H9 (cell line): ENCODE results near the gene PYGO2. TPM values are rescaled to one million over a fixed set of nuclear protein-coding genes. Genes with fewer than 3 reads are reported as not detected.

Experiments used
- DNase-seq: peaks from one replicate; pipeline ENCODE4 v3.0.0-alpha.2; 2017
- H2AFZ ChIP-seq: one replicate; pipeline ENCODE4 v1.6.1; 2013; ENCODE audit warnings: mild to moderate bottlenecking, low read length, control low read depth, moderate library complexity
- H2AK5ac ChIP-seq: 2 replicates; pipeline ENCODE4 v1.6.1; 2013; ENCODE audit warnings: low read length, control low read depth, mixed read lengths; ENCODE audit not compliant: insufficient read length
- H2BK120ac ChIP-seq: one replicate; pipeline ENCODE4 v1.6.1; 2013; ENCODE audit warnings: low read depth, mild to moderate bottlenecking, low read length, control low read depth, inconsistent platforms; ENCODE audit not compliant: poor library complexity, severe bottlenecking
- H2BK12ac ChIP-seq: 2 replicates; pipeline ENCODE4 v1.6.1; 2013; ENCODE audit warnings: low read length, control low read depth, mixed read lengths, low read depth; ENCODE audit not compliant: insufficient read length
- H2BK15ac ChIP-seq: 2 replicates; pipeline ENCODE4 v1.6.1; 2013; ENCODE audit warnings: low read depth, low read length, control low read depth
- H2BK20ac ChIP-seq: one replicate; pipeline ENCODE4 v1.6.1; 2013; ENCODE audit warnings: low read depth, mild to moderate bottlenecking, low read length, control low read depth, inconsistent platforms; ENCODE audit not compliant: poor library complexity, severe bottlenecking
- H2BK5ac ChIP-seq: 2 replicates; pipeline ENCODE4 v1.6.1; 2013; ENCODE audit warnings: low read length, control low read depth, mixed read lengths; ENCODE audit not compliant: insufficient read length
- H3K14ac ChIP-seq: 2 replicates; pipeline ENCODE4 v1.6.1; 2013; ENCODE audit warnings: low read length, control low read depth; ENCODE audit not compliant: insufficient read depth
- H3K18ac ChIP-seq: 2 replicates; pipeline ENCODE4 v1.6.1; 2013; ENCODE audit warnings: low read depth, mild to moderate bottlenecking, mixed read lengths, low read length, control low read depth; ENCODE audit not compliant: insufficient read length
- H3K23ac ChIP-seq: 2 replicates; pipeline ENCODE4 v1.6.1; 2013; ENCODE audit warnings: low read length, control low read depth, mixed read lengths, low read depth; ENCODE audit not compliant: insufficient read length
- H3K23me2 ChIP-seq: 2 replicates; pipeline ENCODE4 v1.6.1; 2013; ENCODE audit warnings: low read depth, mild to moderate bottlenecking, mixed read lengths, low read length, control low read depth; ENCODE audit not compliant: insufficient read length, poor library complexity, severe bottlenecking
- H3K27ac ChIP-seq: 2 replicates; pipeline ENCODE4 v1.5.1; 2013; ENCODE audit warnings: low read length, control low read depth, mixed read lengths, low read depth; ENCODE audit not compliant: insufficient read length
- H3K27me3 ChIP-seq: 2 replicates; pipeline ENCODE4 v1.6.1; 2013; ENCODE audit warnings: low read length, control low read depth, inconsistent platforms; ENCODE audit not compliant: insufficient read depth
- H3K4ac ChIP-seq: 2 replicates; pipeline ENCODE4 v1.6.1; 2013; ENCODE audit warnings: low read depth, mild to moderate bottlenecking, control low read depth, inconsistent platforms, low read length, moderate library complexity
- H3K4me1 ChIP-seq: 2 replicates; pipeline ENCODE4 v1.6.1; 2013; ENCODE audit warnings: low read length, control low read depth, inconsistent platforms; ENCODE audit not compliant: insufficient read depth
- H3K4me2 ChIP-seq: 2 replicates; pipeline ENCODE4 v1.6.1; 2013; ENCODE audit warnings: low read length, control low read depth, mixed read lengths; ENCODE audit not compliant: insufficient read length, insufficient read depth
- H3K56ac ChIP-seq: 2 replicates; pipeline ENCODE4 v1.6.1; 2013; ENCODE audit warnings: low read depth, mild to moderate bottlenecking, mixed read lengths, low read length, control low read depth; ENCODE audit not compliant: insufficient read length
- H3K79me1 ChIP-seq: 2 replicates; pipeline ENCODE4 v1.6.1; 2013; ENCODE audit warnings: low read depth, mild to moderate bottlenecking, moderate library complexity, low read length, control low read depth, inconsistent platforms; ENCODE audit not compliant: insufficient read depth, poor library complexity, severe bottlenecking
- H3K79me2 ChIP-seq: 2 replicates; pipeline ENCODE4 v1.6.1; 2013; ENCODE audit warnings: low read length, control low read depth, inconsistent platforms; ENCODE audit not compliant: insufficient read depth
- H3K9ac ChIP-seq: 2 replicates; pipeline ENCODE4 v1.6.1; 2013; ENCODE audit warnings: low read length, control low read depth, mixed read lengths; ENCODE audit not compliant: insufficient read length; ENCODE audit errors: extremely low read depth
- H3K9me3 ChIP-seq: one replicate; pipeline ENCODE4 v1.6.1; 2013; ENCODE audit warnings: low read depth, low read length, inconsistent platforms; ENCODE audit not compliant: control insufficient read depth
- H3T11ph ChIP-seq: one replicate; pipeline ENCODE4 v1.6.1; 2013; ENCODE audit warnings: mild to moderate bottlenecking, low read length, control low read depth, inconsistent platforms
- H4K20me1 ChIP-seq: one replicate; pipeline ENCODE4 v1.6.1; 2013; ENCODE audit not compliant: control insufficient read depth, insufficient read length, insufficient read depth
- H4K5ac ChIP-seq: 2 replicates; pipeline ENCODE4 v1.6.1; 2013; ENCODE audit warnings: low read depth, mild to moderate bottlenecking, mixed read lengths, low read length, control low read depth; ENCODE audit not compliant: insufficient read length
- H4K8ac ChIP-seq: replicated peaks from 2 replicates; pipeline ENCODE4 v1.6.1; 2013; ENCODE audit warnings: low read length, control low read depth, mixed read lengths, low read depth; ENCODE audit not compliant: insufficient read length
- H4K91ac ChIP-seq: 2 replicates; pipeline ENCODE4 v1.6.1; 2013; ENCODE audit warnings: low read depth, mild to moderate bottlenecking, moderate library complexity, mixed read lengths, low read length, control low read depth; ENCODE audit not compliant: insufficient read length
- H3K27ac Mint-ChIP-seq, 3 experiments: 2 replicates in 2 of 3; 3 replicates in 1 of 3; pipeline ENCODE4 v1.8.0; 2020 to 2021; ENCODE audit warnings: mixed read lengths in 3 of 3, mild to moderate bottlenecking in 1 of 3, moderate library complexity in 1 of 3
- H3K27me3 Mint-ChIP-seq: 2 replicates; pipeline ENCODE4 v1.8.0; 2021; ENCODE audit warnings: low read depth, mild to moderate bottlenecking, moderate library complexity, mixed read lengths
- H3K36me3 Mint-ChIP-seq, 3 experiments: 2 replicates in 2 of 3; 3 replicates in 1 of 3; pipeline ENCODE4 v1.8.0; 2020 to 2021; ENCODE audit warnings: low read depth in 3 of 3, mixed read lengths in 3 of 3; ENCODE audit not compliant: insufficient read depth in 1 of 3
- H3K4me1 Mint-ChIP-seq, 2 experiments: 2 replicates each; pipeline ENCODE4 v1.8.0; 2020; ENCODE audit warnings: mixed read lengths in 2 of 2
- H3K4me3 Mint-ChIP-seq, 2 experiments: 2 replicates in 1 of 2; 3 replicates in 1 of 2; pipeline ENCODE4 v1.8.0; 2020 to 2021; ENCODE audit warnings: mild to moderate bottlenecking in 2 of 2, mixed read lengths in 2 of 2, moderate library complexity in 1 of 2
- H3K9me3 Mint-ChIP-seq, 2 experiments: 2 replicates in 1 of 2; 3 replicates in 1 of 2; pipeline ENCODE4 v1.8.0; 2020; ENCODE audit warnings: mild to moderate bottlenecking in 2 of 2, mixed read lengths in 2 of 2, moderate library complexity in 1 of 2
- CTCF ChIP-seq: fragments of 200-600 bp; sonication (generic); conservative IDR thresholded peaks from 3 replicates; pipeline ENCODE4 v1.8.0; 2021; ENCODE audit warnings: antibody characterized with exemption, mild to moderate bottlenecking
- WGBS: extraction: QIAGEN DNeasy Blood & Tissue Kit; methylation state at CpG from one replicate; pipeline ENCODE4 v1.1.7; 2013; ENCODE audit warnings: missing lambda C conversion rate, low lambda C conversion rate, mixed read lengths; ENCODE audit not compliant: insufficient read length; ENCODE audit errors: extremely low coverage; 5-methylcytosine and 5-hydroxymethylcytosine counted together
- total RNA-seq: library from RNA; stranded (reverse); gene quantifications from 2 replicates; pipeline ENCODE4 v1.2.1, GENCODE V29; 2021

The PYGO2 gene
- total RNA-seq, 1 experiment from 2014 or later, result 38.7 TPM

- Histone ChIP-seq H2BK12ac (no peak overlapping the region), H3K9ac (no peak overlapping the region), H2AFZ (no peak overlapping the region), H3K79me1 (peaks cover 7% of the 10 kb centered on the region), H2AK5ac (no peak overlapping the region), H2BK120ac (no peak overlapping the region), H2BK20ac (no peak overlapping the region), H3K9me3 (no peaks in the 10 kb centered on the region), H2BK5ac (no peak overlapping the region), H3K27ac (no peak overlapping the region), H4K91ac (no peak overlapping the region), H3T11ph (no peak overlapping the region), H4K20me1 (peaks cover 2% of the 10 kb centered on the region), H3K4ac (no peak overlapping the region), H3K79me2 (peaks cover 3% of the 10 kb centered on the region; the same call in 1 of the 2 replicates), H2BK15ac (no peak overlapping the region), H3K4me1 (peaks cover 2% of the 10 kb centered on the region; the same call in 1 of the 2 replicates), H3K56ac (no peak overlapping the region), H3K23ac (no peak overlapping the region), H3K27me3 (no peaks in the 10 kb centered on the region), H4K8ac (no peak overlapping the region), H3K14ac (no peak overlapping the region), H4K5ac (no peak overlapping the region), H3K4me2 (no peak overlapping the region), H3K18ac (no peak overlapping the region), H3K23me2 (peaks cover 5% of the 10 kb centered on the region)
- H3K27ac Mint-ChIP-seq, result no peak overlapping the region
- H3K27me3 Mint-ChIP-seq, result no peaks in the 10 kb centered on the region
- no peak for DNase-seq
- WGBS, result no CpG with 5 or more reads among the region's 6 CpGs
- H3K4me3 Mint-ChIP-seq, result no peak overlapping the region
- no peaks in the 10 kb centered on the region for H3K9me3 Mint-ChIP-seq
- peaks cover 39 to 44% of the 10 kb centered on the region in 2 experiments for H3K4me1 Mint-ChIP-seq
- peaks cover 45 to 80% (median 68%) of the 10 kb centered on the region in 3 experiments for H3K36me3 Mint-ChIP-seq
- TF ChIP-seq CTCF, result no peak
Observed at GRCh38 chr1:154964359-154964758, 2.8 kb upstream of the PYGO2 start.
